ENCODE results near the gene OR8G1.

GRCh38 chr11:124210421-124210820, 30.5 kb upstream of the OR8G1 start:
- TF ChIP-seq CTCF (conservative IDR thresholded peaks at IDR 0.05; ENCODE audit: low read depth, low read length) (no peak), EZH2 (IDR thresholded peaks at IDR 0.05; ENCODE audit: low read length, unreplicated experiment) (no peak)
